ENCODE measurements around the gene TMSB10. TPM values are rescaled to one million over a fixed set of nuclear protein-coding genes. Genes with fewer than 3 reads are reported as not detected.

TMSB10 gene
- 1,798 TPM for polyA plus RNA-seq (2013, experiment 1 of 2)
- polyA plus RNA-seq (2013, experiment 2 of 2), result 1,767 TPM

DNA sequence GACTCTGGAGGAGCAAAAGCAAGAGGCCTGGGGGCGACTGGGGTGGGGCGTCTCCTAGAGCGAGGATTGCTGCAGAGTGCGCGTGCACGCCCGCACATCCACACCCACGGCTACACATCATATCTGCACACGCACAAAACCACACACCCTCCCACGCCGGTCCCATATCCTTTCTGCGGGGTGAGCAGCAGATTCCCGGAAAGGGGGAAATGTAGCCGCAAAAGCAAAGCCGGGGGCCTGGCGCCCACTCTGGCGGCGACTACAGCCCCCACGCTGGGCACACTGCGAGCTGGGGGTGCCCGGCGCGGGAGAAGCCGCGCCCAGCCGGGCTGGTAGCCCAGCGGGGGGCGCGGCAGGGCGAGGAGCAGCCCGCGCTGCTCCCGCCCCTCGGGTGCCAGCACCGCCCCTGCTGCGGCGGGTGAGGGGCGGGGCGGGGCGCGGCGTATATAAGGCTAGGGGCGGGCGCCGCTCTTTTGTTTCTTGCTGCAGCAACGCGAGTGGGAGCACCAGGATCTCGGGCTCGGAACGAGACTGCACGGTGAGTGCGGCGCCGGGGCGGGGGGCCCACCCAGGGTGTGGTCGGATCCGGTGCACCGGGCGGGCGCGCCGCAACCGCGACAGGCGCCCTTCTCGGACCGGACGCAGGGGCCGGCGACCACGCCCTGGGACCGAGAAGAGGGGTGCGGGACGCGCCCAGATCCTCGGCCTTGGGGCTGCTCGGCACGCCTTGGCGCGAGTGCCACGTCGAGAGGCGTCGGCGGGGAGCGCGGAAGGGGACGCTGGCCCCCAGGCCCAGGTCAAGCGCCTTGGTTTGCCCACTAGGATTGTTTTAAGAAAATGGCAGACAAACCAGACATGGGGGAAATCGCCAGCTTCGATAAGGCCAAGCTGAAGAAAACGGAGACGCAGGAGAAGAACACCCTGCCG is at the start of gene TMSB10:
TSS of gene TMSB10 (plus strand) at position 476 of the 927 bp plus-strand sequence.
- Histone ChIP-seq H4K8ac (ENCODE audit: low read depth, low read length) (no peak within 1 kb of the TSS), H3K36me3 (replicated peaks in 1 of 2; ENCODE audit: control insufficient read depth in 2 of 2, insufficient read depth in 2 of 2, low read length in 2 of 2) (peaks cover 10 to 13% of the 10 kb centered on the region in 2 donors), H3K27ac (replicated peaks; ENCODE audit: low read length) (peak within 1 kb of the TSS; percentile 79), H2BK120ac (ENCODE audit: low read depth, low read length) (peak within 1 kb of the TSS; percentile 78), H2AFZ (ENCODE audit: low read length) (peak within 1 kb of the TSS; percentile 97), H3K4ac (ENCODE audit: low read length) (peak within 1 kb of the TSS; percentile 46), H3K27me3 (ENCODE audit: control insufficient read depth in 3 of 3, insufficient read depth in 3 of 3, low read depth in 1 of 3, low read length in 3 of 3) (peaks cover 0 to 7% (median 5%) of the 10 kb centered on the region in 3 experiments), H3K4me1 (ENCODE audit: control insufficient read depth in 2 of 2, insufficient read depth in 1 of 2, low read depth in 1 of 2, low read length in 2 of 2) (peaks cover 2 to 9% of the 10 kb centered on the region in 2 donors), H3K9ac (ENCODE audit: low read depth, low read length, poor library complexity) (peak within 1 kb of the TSS; percentile 96), H2BK5ac (ENCODE audit: low read length) (peak within 1 kb of the TSS; percentile 96), H3K23ac (ENCODE audit: low read depth, low read length, poor library complexity) (peak within 1 kb of the TSS; percentile 95), H2BK12ac (ENCODE audit: low read length) (peak within 1 kb of the TSS; percentile 99), H3K14ac (ENCODE audit: low read length) (peak within 1 kb of the TSS; percentile 89), H4K91ac (ENCODE audit: low read depth, low read length, poor library complexity) (no peak within 1 kb of the TSS), H2AK5ac (ENCODE audit: low read depth, low read length) (peak within 1 kb of the TSS; percentile 83), H2BK15ac (ENCODE audit: low read length) (peak within 1 kb of the TSS; percentile 63), H3K9me3 (replicated peaks in 1 of 2; ENCODE audit: control insufficient read depth in 2 of 2, insufficient read depth in 1 of 2, low read depth in 1 of 2, low read length in 2 of 2) (peaks cover 2 to 7% of the 10 kb centered on the region in 2 donors), H3K18ac (ENCODE audit: low read length) (peak within 1 kb of the TSS; percentile 99), H3K4me2 (ENCODE audit: insufficient read depth, low read length, poor library complexity, severe bottlenecking) (peak within 1 kb of the TSS; percentile 96), H3K79me1 (ENCODE audit: low read depth, low read length) (peaks cover 3% of the 10 kb centered on the region), H3K4me3 (ENCODE audit: low read length in 2 of 2) (peak within 1 kb of the TSS; percentile 92 to 100)
- no CpG with 5 or more reads among the region's 94 CpGs for WGBS, 2 donors (ENCODE audit: extremely low coverage in 2 of 2, insufficient read length in 2 of 2, insufficient replicate concordance in 1 of 2)
- peak; percentile 76 for DNase-seq (ENCODE audit: low spot score)

DNA sequence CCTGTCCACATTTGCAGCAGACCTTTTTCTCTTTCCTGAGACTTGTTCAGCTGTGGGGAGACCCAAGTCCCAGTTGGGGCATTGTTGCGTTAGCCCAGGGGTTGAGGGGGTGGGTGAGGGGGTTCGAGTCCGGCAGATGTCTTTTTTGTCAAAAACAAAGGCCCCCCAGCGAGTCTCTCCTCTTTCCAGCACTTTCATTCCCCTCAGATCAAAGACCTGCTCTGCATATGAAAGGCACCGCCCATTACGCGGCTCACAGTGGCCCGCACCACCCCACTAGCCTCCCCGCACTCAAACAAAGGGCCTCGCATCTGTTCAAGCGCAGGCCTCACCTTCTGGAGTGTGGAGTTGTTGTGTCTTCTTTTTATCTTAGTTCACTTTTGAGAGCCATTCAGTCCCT is 49.7 kb upstream of the TMSB10 start:
- no peak overlapping the region for H2AK5ac ChIP-seq (ENCODE audit: low read depth, low read length)
- H3K4me1 ChIP-seq (ENCODE audit: control insufficient read depth in 2 of 2, insufficient read depth in 1 of 2, low read depth in 1 of 2, low read length in 2 of 2), result peaks cover 2 to 4% of the 10 kb centered on the region in 2 donors
- H4K8ac ChIP-seq (ENCODE audit: low read depth, low read length), result no peak overlapping the region
- no peak overlapping the region for H3K18ac ChIP-seq (ENCODE audit: low read length)
- no peaks in the 10 kb centered on the region for H3K79me1 ChIP-seq (ENCODE audit: low read depth, low read length)
- H2BK120ac ChIP-seq (ENCODE audit: low read depth, low read length), result no peak overlapping the region
- no peak overlapping the region for H2BK15ac ChIP-seq (ENCODE audit: low read length)
- no peak overlapping the region for H2BK5ac ChIP-seq (ENCODE audit: low read length)
- H3K9me3 ChIP-seq (replicated peaks in 1 of 2; ENCODE audit: control insufficient read depth in 2 of 2, insufficient read depth in 1 of 2, low read depth in 1 of 2, low read length in 2 of 2), result no peaks in the 10 kb centered on the region
- H3K4me3 ChIP-seq (ENCODE audit: low read length in 2 of 2), result no peak overlapping the region
- H3K4me2 ChIP-seq (ENCODE audit: insufficient read depth, low read length, poor library complexity, severe bottlenecking), result no peak overlapping the region
- no peaks in the 10 kb centered on the region for H3K36me3 ChIP-seq (replicated peaks in 1 of 2; ENCODE audit: control insufficient read depth in 2 of 2, insufficient read depth in 2 of 2, low read length in 2 of 2)
- H3K4ac ChIP-seq (ENCODE audit: low read length), result no peak overlapping the region
- no peak overlapping the region for H4K91ac ChIP-seq (ENCODE audit: low read depth, low read length, poor library complexity)
- DNase-seq (ENCODE audit: low spot score), result no peak
- H3K27me3 ChIP-seq (ENCODE audit: control insufficient read depth in 3 of 3, insufficient read depth in 3 of 3, low read depth in 1 of 3, low read length in 3 of 3), result peaks cover 0 to 44% (median 0%) of the 10 kb centered on the region in 3 experiments
- WGBS, 2 donors (ENCODE audit: extremely low coverage in 2 of 2, insufficient read length in 2 of 2, insufficient replicate concordance in 1 of 2), result no CpG with 5 or more reads among the region's 11 CpGs
- no peak overlapping the region for H3K23ac ChIP-seq (ENCODE audit: low read depth, low read length, poor library complexity)
- H3K9ac ChIP-seq (ENCODE audit: low read depth, low read length, poor library complexity), result no peak overlapping the region
- H2AFZ ChIP-seq (ENCODE audit: low read length), result no peak overlapping the region
- H2BK12ac ChIP-seq (ENCODE audit: low read length), result no peak overlapping the region
- no peak overlapping the region for H3K14ac ChIP-seq (ENCODE audit: low read length)
- H3K27ac ChIP-seq (replicated peaks; ENCODE audit: low read length), result no peak overlapping the region

DNA sequence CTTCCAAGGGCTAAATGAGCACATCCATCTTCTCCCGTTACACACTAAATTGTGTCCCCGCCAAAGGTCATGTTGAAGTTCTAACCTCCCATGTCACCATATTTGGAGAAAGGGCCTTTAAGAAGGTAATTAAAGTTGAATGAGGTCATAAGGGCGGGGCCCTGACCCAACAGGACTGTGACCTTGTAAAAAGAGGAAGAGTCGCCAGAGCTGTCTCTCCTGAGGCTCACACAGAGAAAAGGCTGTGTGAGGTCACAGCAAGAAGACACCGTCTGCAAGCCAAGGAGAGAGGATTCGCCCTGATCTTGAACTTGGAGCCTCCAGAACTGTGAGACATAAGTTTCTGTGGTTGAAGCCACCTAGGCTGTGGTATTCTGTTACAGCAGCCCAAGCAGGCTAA is 48.7 kb upstream of the TMSB10 start:
- H3K9ac ChIP-seq (ENCODE audit: low read depth, low read length, poor library complexity), result no peak overlapping the region
- H3K18ac ChIP-seq (ENCODE audit: low read length), result no peak overlapping the region
- no peak overlapping the region for H3K27ac ChIP-seq (replicated peaks; ENCODE audit: low read length)
- no peak overlapping the region for H3K4me3 ChIP-seq (ENCODE audit: low read length in 2 of 2)
- no peak overlapping the region for H3K4me2 ChIP-seq (ENCODE audit: insufficient read depth, low read length, poor library complexity, severe bottlenecking)
- no peaks in the 10 kb centered on the region for H3K9me3 ChIP-seq (replicated peaks in 1 of 2; ENCODE audit: control insufficient read depth in 2 of 2, insufficient read depth in 1 of 2, low read depth in 1 of 2, low read length in 2 of 2)
- no peak overlapping the region for H2AFZ ChIP-seq (ENCODE audit: low read length)
- no peak overlapping the region for H2AK5ac ChIP-seq (ENCODE audit: low read depth, low read length)
- no peaks in the 10 kb centered on the region for H3K79me1 ChIP-seq (ENCODE audit: low read depth, low read length)
- H2BK120ac ChIP-seq (ENCODE audit: low read depth, low read length), result no peak overlapping the region
- no peak overlapping the region for H2BK15ac ChIP-seq (ENCODE audit: low read length)
- H3K4ac ChIP-seq (ENCODE audit: low read length), result no peak overlapping the region
- H4K8ac ChIP-seq (ENCODE audit: low read depth, low read length), result no peak overlapping the region
- WGBS, 2 donors (ENCODE audit: extremely low coverage in 2 of 2, insufficient read length in 2 of 2, insufficient replicate concordance in 1 of 2), result no CpG with 5 or more reads among the region's 6 CpGs
- H4K91ac ChIP-seq (ENCODE audit: low read depth, low read length, poor library complexity), result no peak overlapping the region
- H3K4me1 ChIP-seq (ENCODE audit: control insufficient read depth in 2 of 2, insufficient read depth in 1 of 2, low read depth in 1 of 2, low read length in 2 of 2), result peaks cover 2 to 4% of the 10 kb centered on the region in 2 donors
- no peak overlapping the region for H2BK12ac ChIP-seq (ENCODE audit: low read length)
- no peak overlapping the region for H3K23ac ChIP-seq (ENCODE audit: low read depth, low read length, poor library complexity)
- H3K14ac ChIP-seq (ENCODE audit: low read length), result no peak overlapping the region
- DNase-seq (ENCODE audit: low spot score), result no peak
- no peaks in the 10 kb centered on the region for H3K36me3 ChIP-seq (replicated peaks in 1 of 2; ENCODE audit: control insufficient read depth in 2 of 2, insufficient read depth in 2 of 2, low read length in 2 of 2)
- peaks cover 0 to 52% (median 0%) of the 10 kb centered on the region in 3 experiments for H3K27me3 ChIP-seq (ENCODE audit: control insufficient read depth in 3 of 3, insufficient read depth in 3 of 3, low read depth in 1 of 3, low read length in 3 of 3)
- H2BK5ac ChIP-seq (ENCODE audit: low read length), result no peak overlapping the region

DNA sequence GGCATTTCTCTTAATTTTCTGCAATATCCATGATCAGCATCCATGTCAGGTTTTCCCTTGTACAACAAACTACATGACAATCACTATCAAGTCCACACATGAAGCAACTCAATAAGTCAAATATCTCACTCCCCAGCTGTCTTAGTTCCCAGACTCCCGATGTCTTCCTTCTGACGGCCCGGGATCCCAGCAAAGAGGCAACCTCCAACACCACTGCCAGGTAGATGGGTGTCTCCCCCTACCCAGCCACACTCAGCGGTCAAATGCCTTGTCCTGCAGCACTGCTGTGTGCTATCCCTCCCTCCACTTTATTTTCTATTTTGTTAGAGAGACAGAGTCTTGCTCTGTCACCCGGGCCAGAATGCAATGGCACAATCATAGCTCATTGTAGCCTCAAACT is 47.9 kb upstream of the TMSB10 start:
- no peak overlapping the region for H3K4me2 ChIP-seq (ENCODE audit: insufficient read depth, low read length, poor library complexity, severe bottlenecking)
- no peaks in the 10 kb centered on the region for H3K79me1 ChIP-seq (ENCODE audit: low read depth, low read length)
- H4K91ac ChIP-seq (ENCODE audit: low read depth, low read length, poor library complexity), result no peak overlapping the region
- H2BK15ac ChIP-seq (ENCODE audit: low read length), result no peak overlapping the region
- peaks cover 2 to 4% of the 10 kb centered on the region in 2 donors for H3K4me1 ChIP-seq (ENCODE audit: control insufficient read depth in 2 of 2, insufficient read depth in 1 of 2, low read depth in 1 of 2, low read length in 2 of 2)
- no peak for DNase-seq (ENCODE audit: low spot score)
- no peak overlapping the region for H3K9ac ChIP-seq (ENCODE audit: low read depth, low read length, poor library complexity)
- no peak overlapping the region for H3K27ac ChIP-seq (replicated peaks; ENCODE audit: low read length)
- H2AK5ac ChIP-seq (ENCODE audit: low read depth, low read length), result no peak overlapping the region
- H2BK12ac ChIP-seq (ENCODE audit: low read length), result no peak overlapping the region
- WGBS, 2 donors (ENCODE audit: extremely low coverage in 2 of 2, insufficient read length in 2 of 2, insufficient replicate concordance in 1 of 2), result no CpG with 5 or more reads among the region's 5 CpGs
- peaks cover 0 to 52% (median 0%) of the 10 kb centered on the region in 3 experiments for H3K27me3 ChIP-seq (ENCODE audit: control insufficient read depth in 3 of 3, insufficient read depth in 3 of 3, low read depth in 1 of 3, low read length in 3 of 3)
- H3K4ac ChIP-seq (ENCODE audit: low read length), result no peak overlapping the region
- H3K36me3 ChIP-seq (replicated peaks in 1 of 2; ENCODE audit: control insufficient read depth in 2 of 2, insufficient read depth in 2 of 2, low read length in 2 of 2), result no peaks in the 10 kb centered on the region
- H4K8ac ChIP-seq (ENCODE audit: low read depth, low read length), result no peak overlapping the region
- H2BK5ac ChIP-seq (ENCODE audit: low read length), result no peak overlapping the region
- no peak overlapping the region for H2AFZ ChIP-seq (ENCODE audit: low read length)
- H3K4me3 ChIP-seq (ENCODE audit: low read length in 2 of 2), result no peak overlapping the region
- no peaks in the 10 kb centered on the region for H3K9me3 ChIP-seq (replicated peaks in 1 of 2; ENCODE audit: control insufficient read depth in 2 of 2, insufficient read depth in 1 of 2, low read depth in 1 of 2, low read length in 2 of 2)
- H3K23ac ChIP-seq (ENCODE audit: low read depth, low read length, poor library complexity), result no peak overlapping the region
- no peak overlapping the region for H3K14ac ChIP-seq (ENCODE audit: low read length)
- H2BK120ac ChIP-seq (ENCODE audit: low read depth, low read length), result no peak overlapping the region
- H3K18ac ChIP-seq (ENCODE audit: low read length), result no peak overlapping the region

Measured in neuronal stem cell (in vitro differentiated cells).